ENCODE measurements around the gene HELQ. TPM values are rescaled to one million over a fixed set of nuclear protein-coding genes. Genes with fewer than 3 reads are reported as not detected.

HELQ gene
- total RNA-seq, 4 donors from 2014 or later: 8.1 to 16.4 (median 11.9) TPM

- 72% methylated on average over 4 of the region's 4 CpGs for WGBS
- H3K4me1 ChIP-seq: peaks cover 3% of the 10 kb centered on the region
- peaks cover 9% of the 10 kb centered on the region for H3K9me3 ChIP-seq
- DNase-seq (ENCODE audit: low spot score in 2 of 2): no peak
- no peak overlapping the region for H3K4me3 ChIP-seq
- H3K27me3 ChIP-seq: no peaks in the 10 kb centered on the region
- TF ChIP-seq POLR2A (IDR thresholded peaks at IDR 0.05): no peak
- TF ChIP-seq POLR2AphosphoS5 (IDR thresholded peaks at IDR 0.05): no peak
- no peak for TF ChIP-seq EP300 (IDR thresholded peaks at IDR 0.05)
- TF ChIP-seq CTCF (IDR thresholded peaks at IDR 0.05): no peak
- H3K36me3 ChIP-seq: peaks cover 4% of the 10 kb centered on the region
- no peak overlapping the region for H3K27ac ChIP-seq
These were observed 61.7 kb downstream of the HELQ start for GRCh38 chr4:83393908-83394307.

GRCh38 chr4:83392562-83392961, 63.1 kb downstream of the HELQ start:
- no peak overlapping the region for H3K4me3 ChIP-seq
- H3K36me3 ChIP-seq: no peaks in the 10 kb centered on the region
- 98% methylated on average over 2 of the region's 2 CpGs for WGBS
- no peaks in the 10 kb centered on the region for H3K27me3 ChIP-seq
- no peak for TF ChIP-seq CTCF (IDR thresholded peaks at IDR 0.05)
- TF ChIP-seq POLR2A (IDR thresholded peaks at IDR 0.05): no peak
- TF ChIP-seq EP300 (IDR thresholded peaks at IDR 0.05): no peak
- no peak for TF ChIP-seq POLR2AphosphoS5 (IDR thresholded peaks at IDR 0.05)
- H3K9me3 ChIP-seq: peaks cover under 1% of the 10 kb centered on the region
- no peak for DNase-seq (ENCODE audit: low spot score in 2 of 2)
- peaks cover 3% of the 10 kb centered on the region for H3K4me1 ChIP-seq
- no peak overlapping the region for H3K27ac ChIP-seq

- WGBS: 61% methylated on average over 6 of the region's 6 CpGs
- no peak for TF ChIP-seq EP300 (IDR thresholded peaks at IDR 0.05)
- TF ChIP-seq POLR2AphosphoS5 (IDR thresholded peaks at IDR 0.05): no peak
- no peak for TF ChIP-seq CTCF (IDR thresholded peaks at IDR 0.05)
- TF ChIP-seq POLR2A (IDR thresholded peaks at IDR 0.05): no peak
- Histone ChIP-seq H3K4me3 (no peak overlapping the region), H3K9me3 (no peaks in the 10 kb centered on the region), H3K36me3 (no peaks in the 10 kb centered on the region), H3K27me3 (no peaks in the 10 kb centered on the region), H3K27ac (no peak overlapping the region), H3K4me1 (peaks cover 3% of the 10 kb centered on the region)
- no peak for DNase-seq (ENCODE audit: low spot score in 2 of 2)
These were observed 64.7 kb downstream of the HELQ start for GRCh38 chr4:83390944-83391343.

- Histone ChIP-seq H3K4me1 (peaks cover 3% of the 10 kb centered on the region), H3K36me3 (no peaks in the 10 kb centered on the region), H3K27me3 (no peaks in the 10 kb centered on the region), H3K4me3 (no peak overlapping the region), H3K27ac (no peak overlapping the region), H3K9me3 (no peaks in the 10 kb centered on the region)
- WGBS: 58% methylated on average over 8 of the region's 8 CpGs
- no peak for DNase-seq (ENCODE audit: low spot score in 2 of 2)
- TF ChIP-seq POLR2AphosphoS5 (IDR thresholded peaks at IDR 0.05) (no peak), POLR2A (IDR thresholded peaks at IDR 0.05) (no peak)
These were observed 65.7 kb downstream of the HELQ start for GRCh38 chr4:83389756-83390505.

GRCh38 chr4:83389037-83389720, 66.4 kb downstream of the HELQ start:
- no peak for TF ChIP-seq EP300 (IDR thresholded peaks at IDR 0.05)
- no peak for TF ChIP-seq POLR2AphosphoS5 (IDR thresholded peaks at IDR 0.05)
- TF ChIP-seq POLR2A (IDR thresholded peaks at IDR 0.05): no peak
- TF ChIP-seq CTCF (IDR thresholded peaks at IDR 0.05): no peak
- Histone ChIP-seq H3K27ac (no peak overlapping the region), H3K9me3 (no peaks in the 10 kb centered on the region), H3K4me1 (peaks cover 3% of the 10 kb centered on the region), H3K36me3 (no peaks in the 10 kb centered on the region), H3K27me3 (no peaks in the 10 kb centered on the region), H3K4me3 (no peak overlapping the region)
- no peak for DNase-seq (ENCODE audit: low spot score in 2 of 2)
- 53% methylated on average over 8 of the region's 8 CpGs for WGBS
